ENCODE results near the gene CTIF. TPM values are rescaled to one million over a fixed set of nuclear protein-coding genes. Genes with fewer than 3 reads are reported as not detected.

CTIF gene
- total and polyA plus RNA-seq, 7 experiments from 2014 or later, result 1.3 to 11.2 (median 2.5) TPM; not detected in 2

GRCh38 chr18:48839819-48840490 is 301.1 kb downstream of the CTIF start:
- Mint-ChIP-seq H3K27me3 (no peaks in the 10 kb centered on the region), H3K36me3 (no peaks in the 10 kb centered on the region), H3K4me1 (peaks cover 50 to 90% (median 72%) of the 10 kb centered on the region in 7 donors), H3K9me3 (peaks cover 0 to 2% (median 0%) of the 10 kb centered on the region in 11 donors), H3K27ac (peak overlapping the region in 8 of 9 donors; percentile 10 to 95 (median 74)), H3K4me3 (peak overlapping the region in 5 of 10 donors; percentile 2 to 39 (median 16))
- Histone ChIP-seq H3K27ac (ENCODE audit: low read depth, low read length) (no peak overlapping the region), H3K36me3 (ENCODE audit: control insufficient read depth in 2 of 3, insufficient read depth in 3 of 3, low read length in 3 of 3) (no peaks in the 10 kb centered on the region), H3K27me3 (ENCODE audit: control insufficient read depth in 2 of 2, insufficient read depth in 2 of 2, low read length in 2 of 2) (no peaks in the 10 kb centered on the region), H3K4me1 (ENCODE audit: control insufficient read depth in 2 of 2, insufficient read depth in 2 of 2, low read length in 2 of 2) (peaks cover 77 to 97% of the 10 kb centered on the region in 2 donors), H3K4me3 (ENCODE audit: low read length) (no peak overlapping the region), H3K9me3 (ENCODE audit: control insufficient read depth in 2 of 3, low read length in 3 of 3) (no peaks in the 10 kb centered on the region)
- DNase-seq (no peak), ATAC-seq (no peak)
- ChIA-PET CTCF (no interaction called here), POLR2A (no interaction called here)
- intact Hi-C loops (cut with micrococcal nuclease), result loop anchor here in 1 of 2 donors (5.0 to 10.0 kb wide), 2 partner anchors 908 to 1445 kb away; partner anchors contain the start of genes CXXC1, MBD1 and SMAD2

- CTCF ChIA-PET, result no interaction called here
- peak overlapping the region in 3 of 10 donors; percentile 9 to 74 (median 45) for H3K4me3 Mint-ChIP-seq
These were observed 301.7 kb downstream of the CTIF start for GRCh38 chr18:48840491-48840877.

DNA sequence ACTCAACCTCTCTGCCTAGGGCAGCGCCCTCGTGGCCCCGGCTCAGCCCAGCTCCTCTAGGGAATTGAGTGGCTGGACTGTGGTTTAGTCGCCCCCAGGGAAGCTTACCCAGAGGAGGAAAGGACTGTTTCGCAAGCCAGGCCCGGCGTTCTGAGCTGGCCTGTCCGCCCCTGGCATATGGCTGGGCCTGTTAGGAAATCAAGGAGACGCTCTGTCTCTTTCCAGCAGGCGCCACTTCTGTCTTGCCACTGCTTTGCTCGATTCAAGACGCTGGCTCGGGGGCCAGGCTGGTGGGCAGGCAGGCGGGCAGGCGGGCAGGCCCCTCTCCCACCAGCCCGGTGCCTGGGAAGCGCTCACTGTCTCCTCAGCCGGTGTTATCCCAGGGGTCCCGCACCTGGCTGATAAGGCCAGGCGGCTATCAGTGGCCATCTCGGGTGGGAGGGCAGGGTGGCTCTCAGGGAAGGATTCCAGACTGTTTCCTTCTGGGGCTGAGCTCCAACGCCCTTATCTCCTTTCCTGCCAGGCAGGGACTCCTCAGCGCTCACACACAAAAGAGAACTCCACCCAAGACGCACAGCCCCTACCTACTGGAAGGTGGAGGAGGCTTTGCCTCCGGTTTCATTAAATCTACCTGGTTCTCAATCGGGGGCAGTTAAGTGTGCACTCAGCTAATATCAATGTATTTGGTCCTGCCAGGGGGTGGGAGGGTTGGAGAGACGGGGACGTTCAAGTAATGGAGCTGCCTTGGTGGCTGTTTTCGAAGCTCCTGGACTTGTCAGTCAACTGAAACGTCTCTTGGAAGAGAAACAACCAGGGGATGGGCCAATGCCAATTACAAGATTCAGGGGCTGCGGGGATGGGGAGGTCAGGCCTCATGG is 302.8 kb downstream of the CTIF start:
- Mint-ChIP-seq H3K4me3 (peak overlapping the region; percentile 6 to 80 (median 74)), H3K36me3 (peaks cover 0 to 6% (median 0%) of the 10 kb centered on the region in 5 donors), H3K27ac (peak overlapping the region; percentile 92 to 97 (median 93)), H3K9me3 (peaks cover 0 to 10% (median 0%) of the 10 kb centered on the region in 11 donors), H3K27me3 (no peaks in the 10 kb centered on the region), H3K4me1 (peaks cover 56 to 92% (median 74%) of the 10 kb centered on the region in 7 donors)
- ChIA-PET POLR2A (interaction anchor here (0.6 to 1.0 kb wide), 3 partner anchors 9 to 111 kb away, joined by 3 read pairs; no protein-coding TSS in a partner anchor), CTCF (no interaction called here)
- intact Hi-C loops (cut with micrococcal nuclease), result loop anchor here (1.0 to 10.0 kb wide), 7 partner anchors 7 to 1443 kb away; partner anchors contain the start of genes CXXC1 (in 1 of the 2), MBD1 (in 1 of the 2) and SMAD2 (in 1 of the 2)
- DNase-seq (no peak), ATAC-seq (no peak)
- no peaks in the 10 kb centered on the region for H3K9me3 ChIP-seq (ENCODE audit: control insufficient read depth in 2 of 3, low read length in 3 of 3)
- no peaks in the 10 kb centered on the region for H3K36me3 ChIP-seq (ENCODE audit: control insufficient read depth in 2 of 3, insufficient read depth in 3 of 3, low read length in 3 of 3)
- no peaks in the 10 kb centered on the region for H3K27me3 ChIP-seq (ENCODE audit: control insufficient read depth in 2 of 2, insufficient read depth in 2 of 2, low read length in 2 of 2)
- peak overlapping the region; percentile 48 for H3K27ac ChIP-seq (ENCODE audit: low read depth, low read length)
- peak overlapping the region; percentile 37 for H3K4me3 ChIP-seq (ENCODE audit: low read length)
- H3K4me1 ChIP-seq (ENCODE audit: control insufficient read depth in 2 of 2, insufficient read depth in 2 of 2, low read length in 2 of 2), result peaks cover 66 to 81% of the 10 kb centered on the region in 2 donors

More at GRCh38 chr18:48840491-48840877, 301.7 kb downstream of the CTIF start:
- peaks cover 0 to 2% (median 0%) of the 10 kb centered on the region in 5 donors for H3K36me3 Mint-ChIP-seq
- H3K4me1 Mint-ChIP-seq, result peaks cover 50 to 90% (median 69%) of the 10 kb centered on the region in 7 donors
- H3K27me3 Mint-ChIP-seq, result no peaks in the 10 kb centered on the region
- H3K4me1 ChIP-seq (ENCODE audit: control insufficient read depth in 2 of 2, insufficient read depth in 2 of 2, low read length in 2 of 2), result peaks cover 71 to 92% of the 10 kb centered on the region in 2 donors
- no peaks in the 10 kb centered on the region for H3K27me3 ChIP-seq (ENCODE audit: control insufficient read depth in 2 of 2, insufficient read depth in 2 of 2, low read length in 2 of 2)
- ATAC-seq (no peak), DNase-seq (no peak)
- peaks cover 0 to 4% (median 0%) of the 10 kb centered on the region in 11 donors for H3K9me3 Mint-ChIP-seq
- POLR2A ChIA-PET, result interaction anchor here (0.5 to 0.6 kb wide), 2 partner anchors 10 to 403 kb away, joined by 3 read pairs; no protein-coding TSS in a partner anchor
- H3K4me3 ChIP-seq (ENCODE audit: low read length), result no peak overlapping the region
- peak overlapping the region in 8 of 9 donors; percentile 38 to 95 (median 58) for H3K27ac Mint-ChIP-seq
- intact Hi-C loops (cut with micrococcal nuclease), result loop anchor here in 1 of 2 donors (5.0 to 10.0 kb wide), 2 partner anchors 908 to 1444 kb away; partner anchors contain the start of genes CXXC1, MBD1 and SMAD2
- no peaks in the 10 kb centered on the region for H3K36me3 ChIP-seq (ENCODE audit: control insufficient read depth in 2 of 3, insufficient read depth in 3 of 3, low read length in 3 of 3)
- no peaks in the 10 kb centered on the region for H3K9me3 ChIP-seq (ENCODE audit: control insufficient read depth in 2 of 3, low read length in 3 of 3)
- no peak overlapping the region for H3K27ac ChIP-seq (ENCODE audit: low read depth, low read length)

DNA sequence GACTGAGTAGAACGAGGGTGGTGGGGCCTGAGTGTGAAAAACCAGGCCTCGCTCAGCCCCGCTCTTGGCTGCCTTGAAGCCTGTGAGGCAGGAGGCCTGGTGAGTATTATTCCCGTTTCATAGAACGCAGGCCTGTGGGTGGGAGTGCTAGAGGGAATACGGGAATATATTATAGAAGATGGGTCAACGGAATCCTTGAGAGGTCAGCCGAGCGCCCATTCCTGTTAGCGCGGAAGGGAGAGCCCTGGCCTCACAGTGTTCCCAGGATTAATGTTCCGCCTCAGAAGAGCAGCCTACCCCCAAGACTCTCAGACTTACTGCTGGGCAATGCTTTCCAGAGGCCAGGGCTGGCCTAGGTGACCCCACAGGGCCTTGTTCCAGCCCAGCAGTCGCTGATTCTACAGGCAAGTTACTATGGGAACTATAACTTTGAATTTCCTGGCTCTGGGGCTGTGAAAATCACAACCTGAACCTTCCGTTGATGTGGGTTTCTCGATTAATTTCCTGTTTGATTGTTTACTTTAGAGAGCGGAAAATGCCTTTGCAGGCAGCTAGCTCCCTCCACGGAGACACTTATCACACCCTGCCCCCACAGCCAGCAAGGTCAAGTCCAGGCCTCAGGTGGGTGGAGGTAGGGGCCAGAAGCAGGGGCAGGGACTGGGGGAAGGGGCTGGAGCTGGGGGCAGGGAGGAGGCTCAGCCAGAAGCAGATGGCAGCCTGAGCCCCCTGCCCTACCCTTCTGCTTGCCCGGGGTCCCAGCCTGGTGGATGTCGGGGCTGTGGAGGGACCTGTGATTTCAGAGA is 303.6 kb downstream of the CTIF start:
- POLR2A ChIA-PET, result interaction anchor here (0.9 to 2.6 kb wide), 5 partner anchors 10 to 110 kb away, joined by 3 to 7 read pairs (median 3); no protein-coding TSS in a partner anchor

GRCh38 chr18:48843162-48843561 is 304.3 kb downstream of the CTIF start:
- intact Hi-C loops (cut with micrococcal nuclease), result loop anchor here in 1 of 2 donors (5.0 to 10.0 kb wide), 2 partner anchors 911 to 1442 kb away; partner anchors contain the start of genes CXXC1, MBD1 and SMAD2
- ChIA-PET CTCF (no interaction called here), POLR2A (interaction anchor here (0.6 to 2.8 kb wide), 6 partner anchors 10 to 275 kb away, joined by 3 to 8 read pairs (median 4); no protein-coding TSS in a partner anchor)
- Histone ChIP-seq H3K27me3 (ENCODE audit: control insufficient read depth in 2 of 2, insufficient read depth in 2 of 2, low read length in 2 of 2) (no peaks in the 10 kb centered on the region), H3K9me3 (ENCODE audit: control insufficient read depth in 2 of 3, low read length in 3 of 3) (no peaks in the 10 kb centered on the region), H3K4me1 (ENCODE audit: control insufficient read depth in 2 of 2, insufficient read depth in 2 of 2, low read length in 2 of 2) (peaks cover 56 to 67% of the 10 kb centered on the region in 2 donors), H3K36me3 (ENCODE audit: control insufficient read depth in 2 of 3, insufficient read depth in 3 of 3, low read length in 3 of 3) (no peaks in the 10 kb centered on the region), H3K27ac (ENCODE audit: low read depth, low read length) (no peak overlapping the region), H3K4me3 (ENCODE audit: low read length) (no peak overlapping the region)
- DNase-seq, result no peak
- ATAC-seq, result no peak
- Mint-ChIP-seq H3K4me1 (peaks cover 51 to 85% (median 68%) of the 10 kb centered on the region in 7 donors), H3K27me3 (no peaks in the 10 kb centered on the region), H3K27ac (peak overlapping the region; percentile 57 to 95 (median 84)), H3K36me3 (peaks cover 0 to 6% (median 0%) of the 10 kb centered on the region in 5 donors), H3K4me3 (peak overlapping the region in 8 of 10 donors; percentile 14 to 78 (median 45)), H3K9me3 (peaks cover 0 to 10% (median 0%) of the 10 kb centered on the region in 11 donors)

More for the DNA sequence above, 303.6 kb downstream of the CTIF start:
- H3K4me1 ChIP-seq (ENCODE audit: control insufficient read depth in 2 of 2, insufficient read depth in 2 of 2, low read length in 2 of 2), result peaks cover 58 to 72% of the 10 kb centered on the region in 2 donors
- no peaks in the 10 kb centered on the region for H3K27me3 ChIP-seq (ENCODE audit: control insufficient read depth in 2 of 2, insufficient read depth in 2 of 2, low read length in 2 of 2)
- H3K4me3 ChIP-seq (ENCODE audit: low read length), result peak overlapping the region; percentile 37
- peaks cover 55 to 90% (median 72%) of the 10 kb centered on the region in 7 donors for H3K4me1 Mint-ChIP-seq
- CTCF ChIA-PET, result no interaction called here
- intact Hi-C loops (cut with micrococcal nuclease), result loop anchor here (1.0 to 10.0 kb wide), 7 partner anchors 8 to 1442 kb away; partner anchors contain the start of genes CXXC1 (in 1 of the 2), MBD1 (in 1 of the 2) and SMAD2 (in 1 of the 2)
- peak overlapping the region; percentile 51 to 80 (median 75) for H3K4me3 Mint-ChIP-seq
- H3K27ac Mint-ChIP-seq, result peak overlapping the region; percentile 92 to 97 (median 93)
- no peaks in the 10 kb centered on the region for H3K27me3 Mint-ChIP-seq
- H3K9me3 Mint-ChIP-seq, result peaks cover 0 to 10% (median 0%) of the 10 kb centered on the region in 11 donors
- no peaks in the 10 kb centered on the region for H3K9me3 ChIP-seq (ENCODE audit: control insufficient read depth in 2 of 3, low read length in 3 of 3)
- H3K36me3 ChIP-seq (ENCODE audit: control insufficient read depth in 2 of 3, insufficient read depth in 3 of 3, low read length in 3 of 3), result no peaks in the 10 kb centered on the region
- H3K27ac ChIP-seq (ENCODE audit: low read depth, low read length), result peak overlapping the region; percentile 48
- peak; percentile 25 to 85 (median 71) for DNase-seq
- H3K36me3 Mint-ChIP-seq, result peaks cover 0 to 6% (median 0%) of the 10 kb centered on the region in 5 donors
- ATAC-seq, result peak; percentile 86

Measured in naive thymus-derived CD4-positive, alpha-beta T cell (primary cell).